KMS-11 (cell line): ENCODE measurements around the gene MTFR1L.

Experiments
- H2AFZ ChIP-seq: fragments of 200-600 bp; sonication (generic); 2 replicates; pipeline ENCODE4 v1.6.1; 2016; ENCODE audit warnings: antibody characterized with exemption, mixed run types, low read depth
- H3K27ac ChIP-seq: fragments of 200-600 bp; sonication (generic); 2 replicates; pipeline ENCODE4 v1.6.1; 2016; ENCODE audit warnings: mild to moderate bottlenecking, mixed run types
- H3K27me3 ChIP-seq: fragments of 200-600 bp; sonication (generic); 2 replicates; pipeline ENCODE4 v1.6.1; 2017; ENCODE audit warnings: mild to moderate bottlenecking, low read depth, mixed run types, moderate library complexity; ENCODE audit not compliant: insufficient read depth
- H3K36me3 ChIP-seq: fragments of 200-600 bp; sonication (generic); 2 replicates; pipeline ENCODE4 v1.6.1; 2017; ENCODE audit warnings: mild to moderate bottlenecking, mixed run types; ENCODE audit not compliant: insufficient read depth
- H3K4me1 ChIP-seq: fragments of 200-600 bp; sonication (generic); 2 replicates; pipeline ENCODE4 v1.6.1; 2016; ENCODE audit warnings: mild to moderate bottlenecking, low read depth, mixed run types; ENCODE audit not compliant: poor library complexity, severe bottlenecking
- H3K4me2 ChIP-seq: fragments of 200-600 bp; sonication (generic); 2 replicates; pipeline ENCODE4 v1.7.0; 2016; ENCODE audit warnings: mild to moderate bottlenecking, mixed run types
- H3K4me3 ChIP-seq: fragments of 200-600 bp; sonication (generic); IDR thresholded peaks from 2 replicates; pipeline ENCODE4 v1.6.1; 2017; ENCODE audit warnings: low read depth, low read length, mixed read lengths; ENCODE audit not compliant: insufficient read depth
- H3K79me2 ChIP-seq: fragments of 200-600 bp; sonication (generic); 2 replicates; pipeline ENCODE4 v1.6.1; 2016; ENCODE audit warnings: low read depth, mixed run types; ENCODE audit not compliant: insufficient read depth
- H3K9ac ChIP-seq: fragments of 200-600 bp; sonication (generic); 2 replicates; pipeline ENCODE4 v1.6.1; 2016; ENCODE audit warnings: mild to moderate bottlenecking, mixed run types
- H4K20me1 ChIP-seq: fragments of 200-600 bp; sonication (generic); 2 replicates; pipeline ENCODE4 v1.6.1; 2016; ENCODE audit warnings: mild to moderate bottlenecking, mixed run types; ENCODE audit not compliant: insufficient read depth
- TF ChIP-seq, protein P1 (sequence below): fragments of 200-600 bp; sonication (generic); conservative IDR thresholded peaks from 2 replicates; pipeline ENCODE4 v1.6.1; 2017; ENCODE audit warnings: low read depth, mild to moderate bottlenecking, antibody characterized with exemption, low read length, moderate library complexity, mixed read lengths

The MTFR1L gene

DNA sequence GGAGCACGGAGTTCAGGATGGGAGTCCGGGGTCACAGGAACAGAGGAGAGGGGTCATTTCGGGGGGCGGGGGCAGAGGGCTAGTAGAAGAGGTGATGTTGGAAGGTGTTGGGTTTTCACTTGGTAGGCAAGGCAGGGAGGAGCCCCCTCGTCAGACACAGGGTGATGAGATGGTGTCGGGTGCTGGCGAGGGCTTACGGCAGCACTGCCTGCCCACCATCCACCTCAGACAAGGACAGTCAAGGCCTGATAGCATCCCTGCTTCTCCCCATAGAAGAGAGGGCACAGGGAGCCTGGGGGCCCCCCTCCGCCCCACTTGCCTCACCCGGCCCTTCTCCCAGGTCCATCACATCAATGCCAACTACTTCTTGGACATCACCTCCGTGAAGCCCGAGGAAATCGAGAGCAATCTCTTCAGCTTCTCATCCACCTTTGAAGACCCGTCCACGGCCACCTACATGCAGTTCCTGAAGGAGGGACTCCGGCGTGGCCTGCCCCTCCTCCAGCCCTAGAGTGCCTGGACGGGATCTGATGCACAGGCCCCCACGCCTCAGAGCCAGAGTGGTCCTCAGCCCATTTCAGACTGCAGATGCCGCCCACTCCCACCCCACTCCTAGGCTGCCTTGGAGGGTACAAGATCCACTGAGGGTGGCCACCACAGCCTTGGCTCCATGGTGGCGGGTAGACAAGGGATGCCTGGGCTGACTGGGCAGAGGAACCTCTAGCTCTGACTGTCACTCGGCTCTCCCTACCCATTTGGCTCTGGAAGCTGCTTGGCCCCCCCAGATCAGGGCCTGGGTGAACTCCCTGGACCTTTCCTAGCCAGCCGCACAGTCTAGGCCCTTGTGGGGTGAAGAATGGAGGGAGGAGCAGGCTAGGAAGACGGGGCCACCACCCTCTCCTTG lies 4.3 kb upstream of the MTFR1L start:
- H3K27me3 ChIP-seq = no peaks in the 10 kb centered on the region
- H3K36me3 ChIP-seq = no peaks in the 10 kb centered on the region

DNA sequence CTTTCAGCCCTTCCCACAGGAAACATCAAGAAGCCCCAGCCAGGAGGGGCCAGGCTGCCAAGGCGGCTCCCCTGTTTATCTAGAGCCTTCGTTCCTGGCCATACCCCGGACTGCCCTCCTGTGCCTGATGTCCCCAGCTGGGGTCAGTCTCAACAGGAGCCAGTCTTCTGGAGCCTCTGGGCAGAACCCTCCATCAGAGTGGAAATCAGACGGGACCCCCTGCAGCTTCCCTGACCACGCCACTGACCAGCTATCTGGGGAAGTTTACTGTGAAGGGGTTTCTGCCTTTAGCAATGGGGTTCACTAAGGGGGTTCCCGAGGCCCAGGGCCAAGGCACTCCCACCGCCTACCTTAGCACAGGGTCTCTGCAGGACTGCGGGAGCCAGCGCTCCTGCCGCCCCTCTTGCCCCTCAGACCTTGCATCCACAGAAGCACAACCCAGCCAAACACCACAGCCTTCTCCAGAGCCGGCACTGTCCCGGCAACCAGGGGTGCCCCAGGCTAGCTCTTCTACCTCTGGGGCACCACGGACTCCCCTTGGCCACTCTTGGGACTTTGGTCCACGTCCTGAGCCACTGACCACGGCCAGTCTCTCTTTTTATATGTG lies 3.5 kb upstream of the MTFR1L start:
- TF ChIP-seq, protein P1, sequence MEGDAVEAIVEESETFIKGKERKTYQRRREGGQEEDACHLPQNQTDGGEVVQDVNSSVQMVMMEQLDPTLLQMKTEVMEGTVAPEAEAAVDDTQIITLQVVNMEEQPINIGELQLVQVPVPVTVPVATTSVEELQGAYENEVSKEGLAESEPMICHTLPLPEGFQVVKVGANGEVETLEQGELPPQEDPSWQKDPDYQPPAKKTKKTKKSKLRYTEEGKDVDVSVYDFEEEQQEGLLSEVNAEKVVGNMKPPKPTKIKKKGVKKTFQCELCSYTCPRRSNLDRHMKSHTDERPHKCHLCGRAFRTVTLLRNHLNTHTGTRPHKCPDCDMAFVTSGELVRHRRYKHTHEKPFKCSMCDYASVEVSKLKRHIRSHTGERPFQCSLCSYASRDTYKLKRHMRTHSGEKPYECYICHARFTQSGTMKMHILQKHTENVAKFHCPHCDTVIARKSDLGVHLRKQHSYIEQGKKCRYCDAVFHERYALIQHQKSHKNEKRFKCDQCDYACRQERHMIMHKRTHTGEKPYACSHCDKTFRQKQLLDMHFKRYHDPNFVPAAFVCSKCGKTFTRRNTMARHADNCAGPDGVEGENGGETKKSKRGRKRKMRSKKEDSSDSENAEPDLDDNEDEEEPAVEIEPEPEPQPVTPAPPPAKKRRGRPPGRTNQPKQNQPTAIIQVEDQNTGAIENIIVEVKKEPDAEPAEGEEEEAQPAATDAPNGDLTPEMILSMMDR = no peak
- no peak overlapping the region for H2AFZ ChIP-seq
- H3K36me3 ChIP-seq = no peaks in the 10 kb centered on the region
- H3K9ac ChIP-seq = no peak overlapping the region
- H3K79me2 ChIP-seq = no peaks in the 10 kb centered on the region
- H3K27ac ChIP-seq = no peak overlapping the region
- H3K27me3 ChIP-seq = no peaks in the 10 kb centered on the region
- H4K20me1 ChIP-seq = no peaks in the 10 kb centered on the region
- no peak overlapping the region for H3K4me3 ChIP-seq
- peaks cover 11% of the 10 kb centered on the region for H3K4me1 ChIP-seq
- no peak overlapping the region for H3K4me2 ChIP-seq

More for the DNA sequence above, 4.3 kb upstream of the MTFR1L start:
- TF ChIP-seq, protein P1 = no peak
- H2AFZ ChIP-seq = no peak overlapping the region
- H4K20me1 ChIP-seq = no peaks in the 10 kb centered on the region
- no peaks in the 10 kb centered on the region for H3K79me2 ChIP-seq
- H3K4me1 ChIP-seq = peaks cover 16% of the 10 kb centered on the region
- no peak overlapping the region for H3K27ac ChIP-seq
- H3K4me3 ChIP-seq = no peak overlapping the region
- no peak overlapping the region for H3K4me2 ChIP-seq
- H3K9ac ChIP-seq = no peak overlapping the region

DNA sequence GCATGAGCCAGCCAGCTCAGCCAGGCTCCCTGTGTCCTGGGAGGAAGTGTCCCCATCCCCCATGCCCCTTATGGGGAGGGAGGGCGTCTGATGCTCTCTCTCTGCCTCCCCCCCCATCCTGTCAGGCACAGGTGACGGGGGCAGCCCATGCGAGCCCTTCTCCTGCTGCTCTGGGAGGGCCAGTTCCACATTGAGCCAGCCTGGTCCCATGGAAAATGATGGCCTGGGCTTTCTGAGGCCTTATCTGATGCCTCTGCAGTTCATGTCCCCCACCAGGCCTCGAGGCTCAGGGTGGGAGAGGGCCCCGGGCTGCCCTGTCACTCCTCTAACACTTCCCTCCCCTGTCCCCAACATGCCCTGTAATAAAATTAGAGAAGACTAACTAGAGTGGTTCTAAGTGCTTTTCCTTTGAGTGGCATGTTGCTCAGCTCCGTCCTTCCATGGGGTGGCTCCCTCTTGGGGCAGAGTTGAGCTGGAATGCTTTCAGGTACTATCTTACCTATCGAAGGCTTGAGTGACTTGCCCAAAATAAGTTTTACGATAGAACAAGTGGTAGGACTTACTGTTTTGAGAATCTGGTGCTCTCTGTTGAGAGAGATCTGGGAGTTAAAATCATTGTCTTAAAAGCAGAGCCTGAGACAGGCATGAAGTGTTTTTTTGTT lies 1.8 kb upstream of the MTFR1L start:
- Histone ChIP-seq H3K79me2 (no peaks in the 10 kb centered on the region), H4K20me1 (no peaks in the 10 kb centered on the region), H3K9ac (no peak overlapping the region), H3K36me3 (no peaks in the 10 kb centered on the region), H2AFZ (no peak overlapping the region), H3K27me3 (no peaks in the 10 kb centered on the region), H3K4me2 (no peak overlapping the region), H3K4me3 (no peak overlapping the region), H3K4me1 (peaks cover 21% of the 10 kb centered on the region), H3K27ac (no peak overlapping the region)
- TF ChIP-seq, protein P1 = no peak

DNA sequence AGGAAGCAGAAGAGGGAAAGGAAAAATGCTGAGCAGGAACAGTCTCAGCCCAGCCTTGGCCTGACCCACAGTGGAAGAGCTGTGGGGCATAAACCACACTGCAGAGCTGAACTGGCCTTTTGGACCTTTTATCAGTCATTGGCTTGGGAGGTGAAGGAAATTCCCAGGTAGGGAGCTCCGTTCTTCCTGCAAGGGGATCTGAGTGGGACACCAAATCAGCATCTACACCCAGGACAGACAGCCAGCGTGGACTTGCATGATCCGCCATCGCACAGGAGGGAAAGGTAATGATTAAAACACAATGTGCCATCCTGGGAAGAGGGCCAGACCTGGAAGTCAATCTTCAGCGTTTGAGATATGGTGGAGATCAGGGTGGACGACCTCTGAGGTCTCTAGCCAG lies 1.2 kb upstream of the MTFR1L start:
- TF ChIP-seq, protein P1 = no peak
- Histone ChIP-seq H3K79me2 (no peaks in the 10 kb centered on the region), H3K27ac (no peak overlapping the region), H3K4me1 (peaks cover 21% of the 10 kb centered on the region), H3K4me3 (no peak overlapping the region), H3K9ac (no peak overlapping the region), H3K27me3 (no peaks in the 10 kb centered on the region), H4K20me1 (no peaks in the 10 kb centered on the region), H3K36me3 (no peaks in the 10 kb centered on the region), H3K4me2 (peak overlapping the region; percentile 65), H2AFZ (no peak overlapping the region)
